ENCODE results near the gene DBX2.

The DBX2 gene

DNA sequence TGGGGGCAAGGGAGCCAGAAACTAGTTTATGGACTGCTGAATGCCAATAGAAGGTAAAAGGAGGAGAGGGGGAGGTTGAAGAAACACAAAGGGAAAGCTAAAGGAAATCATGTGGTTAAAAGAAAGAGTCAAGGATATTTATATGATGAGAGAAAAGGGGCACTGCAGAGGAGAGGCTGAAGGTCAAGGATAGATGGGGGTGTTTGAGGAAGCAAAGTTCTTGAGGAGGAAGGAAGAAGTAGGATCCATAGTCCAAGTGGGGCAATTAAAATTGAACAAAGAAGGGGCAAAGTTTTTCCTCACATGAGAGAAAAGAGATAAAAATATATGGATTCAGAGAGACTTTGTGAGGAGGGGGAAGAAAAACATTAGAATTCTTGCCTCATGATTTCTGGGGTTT, 10.1 kb upstream of the DBX2 start:
- H3K36me3 ChIP-seq (ENCODE audit: low read length): no peaks in the 10 kb centered on the region
- H3K9me2 ChIP-seq (replicated peaks; ENCODE audit: insufficient read depth, low read length): no peaks in the 10 kb centered on the region; the same call in 1 of the 2 replicates
- no peak overlapping the region for H3K4me2 ChIP-seq (ENCODE audit: low read depth, low read length, poor library complexity, severe bottlenecking)
- H3K79me2 ChIP-seq (ENCODE audit: insufficient read depth, low read length): no peaks in the 10 kb centered on the region
- no peak overlapping the region for H2AFZ ChIP-seq (ENCODE audit: low read depth, low read length, severe bottlenecking)
- H3K27me3 ChIP-seq (ENCODE audit: low read length): no peaks in the 10 kb centered on the region
- H3F3A ChIP-seq (ENCODE audit: insufficient read depth): no peaks in the 10 kb centered on the region
- TF ChIP-seq EZH2phosphoT487 (conservative IDR thresholded peaks at IDR 0.05; ENCODE audit: low read length): no peak
- TF ChIP-seq, protein P1, sequence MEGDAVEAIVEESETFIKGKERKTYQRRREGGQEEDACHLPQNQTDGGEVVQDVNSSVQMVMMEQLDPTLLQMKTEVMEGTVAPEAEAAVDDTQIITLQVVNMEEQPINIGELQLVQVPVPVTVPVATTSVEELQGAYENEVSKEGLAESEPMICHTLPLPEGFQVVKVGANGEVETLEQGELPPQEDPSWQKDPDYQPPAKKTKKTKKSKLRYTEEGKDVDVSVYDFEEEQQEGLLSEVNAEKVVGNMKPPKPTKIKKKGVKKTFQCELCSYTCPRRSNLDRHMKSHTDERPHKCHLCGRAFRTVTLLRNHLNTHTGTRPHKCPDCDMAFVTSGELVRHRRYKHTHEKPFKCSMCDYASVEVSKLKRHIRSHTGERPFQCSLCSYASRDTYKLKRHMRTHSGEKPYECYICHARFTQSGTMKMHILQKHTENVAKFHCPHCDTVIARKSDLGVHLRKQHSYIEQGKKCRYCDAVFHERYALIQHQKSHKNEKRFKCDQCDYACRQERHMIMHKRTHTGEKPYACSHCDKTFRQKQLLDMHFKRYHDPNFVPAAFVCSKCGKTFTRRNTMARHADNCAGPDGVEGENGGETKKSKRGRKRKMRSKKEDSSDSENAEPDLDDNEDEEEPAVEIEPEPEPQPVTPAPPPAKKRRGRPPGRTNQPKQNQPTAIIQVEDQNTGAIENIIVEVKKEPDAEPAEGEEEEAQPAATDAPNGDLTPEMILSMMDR (IDR thresholded peaks at IDR 0.05; ENCODE audit: insufficient read depth, low read length, poor library complexity, severe bottlenecking): no peak
- no peak overlapping the region for H3K4me3 ChIP-seq (ENCODE audit: insufficient read depth, low read length, poor library complexity, severe bottlenecking)
- H3K27ac ChIP-seq (ENCODE audit: low read depth, low read length): no peak overlapping the region
- no peak overlapping the region for H3K9ac ChIP-seq (ENCODE audit: low read length)
- H4K20me1 ChIP-seq (ENCODE audit: low read depth, low read length): no peaks in the 10 kb centered on the region
- H3K9me3 ChIP-seq (ENCODE audit: insufficient read depth, low read length): 0 out of 2 replicates have a peak, but pooled peaks cover 5% of the 10 kb centered on the region

DNA sequence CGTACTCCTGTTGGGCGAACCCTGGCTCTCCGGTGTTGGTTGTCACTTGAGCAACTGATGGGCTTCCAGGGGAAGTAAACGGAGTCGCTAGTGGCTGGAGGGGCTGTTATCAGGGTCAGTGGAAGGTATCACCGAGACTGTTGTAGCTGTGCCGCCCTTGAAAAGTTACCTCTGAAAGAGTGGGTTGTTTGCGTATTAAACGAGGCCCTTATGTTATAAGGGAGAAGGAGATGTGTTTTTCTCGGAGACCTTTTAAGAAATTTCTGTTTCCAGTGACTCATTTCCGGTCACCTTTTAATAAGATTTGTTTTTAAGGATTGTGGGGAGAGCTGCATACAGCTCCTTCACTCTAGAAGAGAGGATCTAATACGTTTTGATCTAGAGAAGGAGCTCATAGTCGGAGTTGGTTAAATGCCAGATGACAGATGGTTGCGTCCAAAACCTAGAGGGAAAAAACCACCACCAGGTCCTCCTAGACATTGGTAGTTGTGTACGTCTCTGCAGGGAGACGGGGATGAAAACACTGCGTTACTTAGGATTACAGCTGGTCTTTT, 750 bp upstream of the DBX2 start:
- Histone ChIP-seq H3K9ac (ENCODE audit: low read length) (no peak overlapping the region), H3K27me3 (ENCODE audit: low read length) (no peaks in the 10 kb centered on the region), H2AFZ (ENCODE audit: low read depth, low read length, severe bottlenecking) (no peak overlapping the region), H3K4me2 (ENCODE audit: low read depth, low read length, poor library complexity, severe bottlenecking) (no peak overlapping the region), H3K9me2 (replicated peaks; ENCODE audit: insufficient read depth, low read length) (no peaks in the 10 kb centered on the region), H3K27ac (ENCODE audit: low read depth, low read length) (no peak overlapping the region), H3K4me3 (ENCODE audit: insufficient read depth, low read length, poor library complexity, severe bottlenecking) (no peak overlapping the region), H4K20me1 (ENCODE audit: low read depth, low read length) (no peaks in the 10 kb centered on the region), H3K79me2 (ENCODE audit: insufficient read depth, low read length) (no peaks in the 10 kb centered on the region), H3K36me3 (ENCODE audit: low read length) (no peaks in the 10 kb centered on the region), H3K9me3 (ENCODE audit: insufficient read depth, low read length) (no peaks in the 10 kb centered on the region), H3F3A (ENCODE audit: insufficient read depth) (no peaks in the 10 kb centered on the region)
- no peak for TF ChIP-seq EZH2phosphoT487 (conservative IDR thresholded peaks at IDR 0.05; ENCODE audit: low read length)
- TF ChIP-seq, protein P1 (IDR thresholded peaks at IDR 0.05; ENCODE audit: insufficient read depth, low read length, poor library complexity, severe bottlenecking): no peak

DNA sequence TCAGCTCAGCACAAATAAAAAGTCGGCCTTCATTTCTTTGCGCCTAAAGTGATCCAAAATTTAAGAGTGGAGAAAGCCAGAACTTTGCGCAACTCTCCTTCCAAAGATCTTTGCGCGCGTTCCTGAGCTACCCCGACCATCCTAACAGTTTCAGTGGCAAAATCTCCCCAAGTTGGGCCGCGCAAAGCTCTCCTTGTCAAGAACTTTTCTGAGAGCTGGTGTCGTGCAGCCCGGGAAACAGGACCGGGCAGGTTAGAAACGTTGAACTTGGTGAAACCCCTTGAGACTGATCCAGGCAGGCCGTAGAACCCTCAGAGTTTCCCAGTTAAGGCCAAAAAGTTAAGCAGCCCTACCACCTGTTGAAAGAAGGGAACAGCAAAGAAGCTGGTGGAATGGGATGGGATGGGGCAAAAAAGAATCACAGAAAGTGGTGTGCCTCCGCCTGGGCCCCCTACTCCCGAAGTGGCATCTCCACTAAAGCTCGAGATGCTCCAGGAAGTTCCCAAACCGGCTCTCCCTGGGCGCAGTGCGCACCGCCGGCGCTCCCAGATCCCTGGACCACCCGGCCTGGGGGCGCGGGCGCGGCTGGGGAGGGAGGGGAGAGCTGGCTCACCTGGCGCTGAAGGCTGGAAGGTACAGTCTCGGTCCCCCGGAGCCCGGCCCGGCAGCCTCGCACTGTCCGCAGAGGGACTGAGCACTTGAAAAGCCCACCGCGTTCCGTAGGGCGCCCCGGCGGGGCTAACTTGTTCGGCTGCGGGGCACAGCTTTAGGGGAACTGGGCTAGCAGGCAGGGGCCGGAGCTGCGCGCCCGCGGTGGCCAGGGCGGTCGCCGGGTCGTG, 768 bp downstream of the DBX2 start:
- no peak overlapping the region for H3K4me2 ChIP-seq (ENCODE audit: low read depth, low read length, poor library complexity, severe bottlenecking)
- H3F3A ChIP-seq (ENCODE audit: insufficient read depth): no peaks in the 10 kb centered on the region
- H3K4me3 ChIP-seq (ENCODE audit: insufficient read depth, low read length, poor library complexity, severe bottlenecking): no peak overlapping the region
- H3K27ac ChIP-seq (ENCODE audit: low read depth, low read length): no peak overlapping the region
- no peak for TF ChIP-seq EZH2phosphoT487 (conservative IDR thresholded peaks at IDR 0.05; ENCODE audit: low read length)
- TF ChIP-seq, protein P1 (IDR thresholded peaks at IDR 0.05; ENCODE audit: insufficient read depth, low read length, poor library complexity, severe bottlenecking): no peak
- no peaks in the 10 kb centered on the region for H3K27me3 ChIP-seq (ENCODE audit: low read length)
- H2AFZ ChIP-seq (ENCODE audit: low read depth, low read length, severe bottlenecking): no peak overlapping the region
- H3K36me3 ChIP-seq (ENCODE audit: low read length): no peaks in the 10 kb centered on the region
- no peaks in the 10 kb centered on the region for H3K9me3 ChIP-seq (ENCODE audit: insufficient read depth, low read length)
- H3K9ac ChIP-seq (ENCODE audit: low read length): no peak overlapping the region
- no peaks in the 10 kb centered on the region for H3K9me2 ChIP-seq (replicated peaks; ENCODE audit: insufficient read depth, low read length)
- H3K79me2 ChIP-seq (ENCODE audit: insufficient read depth, low read length): no peaks in the 10 kb centered on the region
- H4K20me1 ChIP-seq (ENCODE audit: low read depth, low read length): no peaks in the 10 kb centered on the region
